ENCODE measurements around the gene C11orf54. TPM values are rescaled to one million over a fixed set of nuclear protein-coding genes. Genes with fewer than 3 reads are reported as not detected.

C11orf54 gene
- total and polyA plus RNA-seq, 10 of the 15 experiments (the other 5 are each of a cell fraction or from before 2014, with no cell fraction given) = 15.1 to 32.3 (median 26.8) TPM

DNA sequence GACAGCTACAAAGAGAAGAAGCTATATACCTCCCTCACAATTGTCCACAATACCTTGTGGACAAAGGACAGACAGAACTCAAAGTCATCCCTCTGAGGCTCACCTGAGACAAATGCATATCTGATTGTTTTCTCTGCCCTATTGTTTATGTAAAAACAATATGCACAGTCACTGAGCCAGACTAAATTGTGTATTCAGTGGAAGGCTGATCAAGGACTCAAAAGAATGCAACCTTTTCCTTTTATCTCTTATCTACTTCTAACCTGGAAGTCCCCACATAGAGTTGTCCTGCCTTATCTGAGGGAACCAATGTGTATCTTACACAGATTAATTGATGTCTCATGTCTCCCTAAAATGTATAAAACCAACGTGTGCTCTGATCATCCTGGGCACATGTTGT is 28.7 kb downstream of the C11orf54 start (continued):
- no peak for TF ChIP-seq GABPA (IDR thresholded peaks at IDR 0.05; ENCODE audit: low read depth)

DNA sequence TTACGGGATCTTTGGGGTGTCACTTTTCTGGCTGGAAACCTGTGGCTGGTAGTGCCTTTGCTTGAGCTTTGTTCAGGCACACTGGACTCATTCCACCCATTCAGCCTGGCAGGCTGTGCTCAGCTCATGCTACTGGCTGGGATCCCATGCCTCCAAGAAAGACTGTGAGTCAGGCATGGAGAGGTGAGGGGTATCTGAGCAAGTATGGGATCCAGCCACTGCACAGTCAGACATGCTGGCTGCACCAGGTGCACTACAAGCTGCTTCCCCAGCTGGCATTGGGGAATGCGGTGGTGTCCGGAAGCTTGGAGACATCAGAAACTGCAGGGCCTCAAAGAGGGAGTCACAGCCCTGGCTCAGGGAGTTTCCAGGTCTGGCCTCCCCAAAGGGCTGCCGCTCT is 30.7 kb downstream of the C11orf54 start:
- Histone ChIP-seq H3K79me2 (ENCODE audit: control insufficient read depth, insufficient read depth, low read length) (no peaks in the 10 kb centered on the region), H3K9ac (ENCODE audit: control insufficient read depth, insufficient read depth, low read length) (no peak overlapping the region), H3K4me2 (ENCODE audit: control insufficient read depth, insufficient read depth) (no peak overlapping the region), H4K20me1 (ENCODE audit: control insufficient read depth, insufficient read depth) (no peaks in the 10 kb centered on the region), H3K36me3 (ENCODE audit: control insufficient read depth in 2 of 2, insufficient read depth in 2 of 2, low read length in 1 of 2) (no peaks in the 10 kb centered on the region), H3K4me3 (no peak overlapping the region), H3K27ac (ENCODE audit: control insufficient read depth, insufficient read depth) (no peak overlapping the region), H3K4me1 (ENCODE audit: control insufficient read depth, insufficient read depth, low read length) (no peaks in the 10 kb centered on the region), H3K27me3 (replicated peaks in 1 of 2; ENCODE audit: control insufficient read depth in 2 of 2, insufficient read depth in 2 of 2, low read length in 1 of 2) (no peaks in the 10 kb centered on the region), H2AFZ (ENCODE audit: control insufficient read depth, low read depth, low read length) (no peak overlapping the region), H3K9me3 (replicated peaks; ENCODE audit: control insufficient read depth, insufficient read depth, low read length) (peaks cover 4% of the 10 kb centered on the region; the same call in 2 of the 3 replicates)
- in situ Hi-C loops (cut with MboI) = no loop called here
- ChIA-PET SMC1A (ENCODE audit: uncharacterized antibody, unreplicated experiment) (interaction anchor here (1.1 kb wide), 1 partner anchor 11 kb away, joined by 3 read pairs; no protein-coding TSS in a partner anchor), RAD21 (ENCODE audit: unreplicated experiment) (no interaction called here), CTCF (interaction anchor here (1.4 kb wide), 1 partner anchor 12 kb away, joined by 4 read pairs; the partner anchor contains the start of gene MED17), POLR2A (no interaction called here)
- no TSS peak for BruUV-seq (replicated peaks)
- TF ChIP-seq LARP7 (IDR thresholded peaks at IDR 0.05) = no peak
- no peak for TF ChIP-seq BACH1 (IDR thresholded peaks at IDR 0.05; ENCODE audit: borderline replicate concordance)
- TF ChIP-seq POLR2AphosphoS5 (IDR thresholded peaks at IDR 0.05; ENCODE audit: low read length) = no peak
- no peak for TF ChIP-seq GABPA (IDR thresholded peaks at IDR 0.05; ENCODE audit: low read depth)
- TF ChIP-seq RBBP5 (conservative IDR thresholded peaks at IDR 0.05) = no peak
- no peak for TF ChIP-seq ZNF622 (IDR thresholded peaks at IDR 0.05)
- TF ChIP-seq CHD1 (IDR thresholded peaks at IDR 0.05; ENCODE audit: low read depth, low read length) = no peak
- no peak for TF ChIP-seq NFYA (IDR thresholded peaks at IDR 0.05; ENCODE audit: borderline replicate concordance, low read depth, low read length)
- TF ChIP-seq POLR2A (IDR thresholded peaks at IDR 0.05; ENCODE audit: low read depth, low read length) = no peak
- TF ChIP-seq RAD21 (IDR thresholded peaks at IDR 0.05; ENCODE audit: insufficient read depth, low read depth, low read length) = no peak
- TF ChIP-seq TCF12 (IDR thresholded peaks at IDR 0.05; ENCODE audit: low read depth, low read length) = no peak
- WGBS (ENCODE audit: insufficient coverage, insufficient replicate concordance, low lambda C conversion rate, missing lambda C conversion rate) = 95% methylated on average over 4 of the region's 4 CpGs
- no peak for FAIRE-seq
- ATAC-seq = no peak
- no peak for DNase-seq (ENCODE audit: low read depth, low spot score)
- intact Hi-C loops (cut with micrococcal nuclease; ENCODE audit: unreplicated experiment) = no loop called here
